ENCODE measurements around the gene LRRC37A2.
"Not testable (repeated sequence)": the region's sequence is repeated elsewhere in the genome, so short reads cannot be mapped to it uniquely, and the experiment has no call there.

Gene LRRC37A2

DNA sequence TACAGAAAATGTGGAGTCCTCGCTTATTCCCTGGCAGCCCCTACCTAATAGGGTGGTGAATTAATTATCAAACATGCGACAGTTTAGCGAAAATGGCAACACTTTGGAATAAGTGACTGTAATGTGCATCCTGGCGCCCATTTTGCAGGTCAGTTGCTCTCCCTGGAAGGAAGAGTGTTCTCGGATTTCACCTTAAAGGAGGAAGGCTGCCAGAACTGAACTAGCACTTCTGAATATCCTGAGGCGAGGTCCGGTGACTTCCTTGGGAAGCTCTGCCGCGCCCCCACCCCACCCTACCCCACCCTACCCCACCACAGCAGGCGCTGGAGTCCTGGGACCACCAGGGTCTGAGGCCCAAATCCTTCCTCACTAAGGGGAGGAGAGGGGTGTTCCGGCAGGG lies at the start of gene LRRC37A2:
TSS of gene LRRC37A2 (plus strand) at position 301 of the 400 bp plus-strand sequence. CDS start 245 bp downstream, outside the sequence.
- not testable (repeated sequence) for DNase-seq

DNA sequence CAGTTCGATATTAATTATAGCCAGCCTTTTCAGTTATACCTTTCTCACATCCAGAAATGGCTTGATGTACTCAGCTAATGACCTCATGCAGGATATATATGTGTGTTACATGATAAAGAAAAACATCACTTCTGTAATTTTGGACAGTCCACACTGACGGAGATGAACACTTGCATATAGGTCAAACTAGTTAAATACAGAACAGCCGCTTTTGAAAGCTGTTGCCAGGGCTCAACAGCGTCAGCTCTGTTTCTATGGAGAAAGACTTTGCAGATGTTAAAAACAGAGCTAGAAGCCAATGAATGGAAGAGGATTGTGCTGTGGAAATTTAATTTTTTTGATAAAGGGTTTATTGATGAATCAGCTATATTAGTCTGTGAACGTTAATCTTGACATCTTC lies 44.6 kb upstream of the LRRC37A2 start:
- DNase-seq, result not testable (repeated sequence)

DNA sequence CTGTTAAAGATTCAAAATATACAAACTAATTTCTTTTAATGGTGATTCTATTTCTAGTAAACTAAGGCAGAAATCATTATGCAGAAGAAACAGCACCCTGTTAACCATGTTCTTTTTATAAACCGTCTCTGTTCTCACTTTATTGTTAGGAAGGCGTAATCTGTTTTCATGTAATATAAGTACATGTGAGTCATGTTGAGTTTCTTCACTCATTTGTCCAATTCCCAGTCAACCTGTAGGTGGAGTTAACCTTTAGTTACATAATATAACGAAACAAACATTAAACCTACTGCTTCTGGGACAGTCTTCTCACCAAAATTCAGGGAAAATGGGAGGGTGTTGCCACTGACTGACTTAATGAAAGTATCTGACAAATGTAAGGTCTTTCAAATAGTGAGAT lies 37.8 kb upstream of the LRRC37A2 start:
- DNase-seq, result not testable (repeated sequence)

DNA sequence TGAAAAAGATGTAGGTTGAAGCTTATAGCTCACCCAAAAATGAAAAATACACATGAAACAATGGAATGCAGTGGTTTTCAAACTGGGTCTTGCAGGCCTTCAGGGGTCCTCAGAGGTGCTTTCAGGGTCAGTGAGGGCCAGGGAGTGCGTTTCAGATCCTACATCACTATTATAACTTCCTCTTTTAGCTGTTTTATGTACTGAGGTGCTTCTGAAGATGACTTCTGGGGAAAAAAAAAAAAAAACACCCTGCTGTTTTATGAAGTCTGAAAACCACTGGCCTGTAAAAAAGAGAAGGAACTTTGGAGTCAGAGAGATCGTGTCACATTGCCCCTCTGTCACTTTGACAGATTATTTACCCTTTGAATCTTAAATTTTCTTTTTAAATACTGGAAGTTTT lies 36.7 kb upstream of the LRRC37A2 start:
- not testable (repeated sequence) for DNase-seq

DNA sequence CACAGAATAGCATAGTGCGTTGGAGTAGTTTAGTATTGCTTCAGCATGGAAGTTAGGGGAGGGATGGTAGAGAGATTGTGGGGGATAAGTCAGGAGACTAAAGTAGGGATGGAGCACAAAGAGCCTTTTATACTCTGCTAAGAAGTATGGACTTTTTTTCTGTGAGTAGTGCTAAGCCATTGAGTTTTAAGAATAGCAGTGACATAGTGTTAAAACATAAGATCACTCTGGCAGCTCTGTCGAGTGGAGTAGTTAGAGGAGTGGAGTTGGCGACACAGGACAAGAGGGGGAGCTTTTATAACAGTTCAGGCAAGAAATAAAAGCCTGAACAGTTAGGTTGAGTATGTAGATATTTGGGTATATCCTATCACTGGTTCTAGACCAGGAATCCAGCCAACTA lies 33.4 kb upstream of the LRRC37A2 start:
- not testable (repeated sequence) for DNase-seq

DNA sequence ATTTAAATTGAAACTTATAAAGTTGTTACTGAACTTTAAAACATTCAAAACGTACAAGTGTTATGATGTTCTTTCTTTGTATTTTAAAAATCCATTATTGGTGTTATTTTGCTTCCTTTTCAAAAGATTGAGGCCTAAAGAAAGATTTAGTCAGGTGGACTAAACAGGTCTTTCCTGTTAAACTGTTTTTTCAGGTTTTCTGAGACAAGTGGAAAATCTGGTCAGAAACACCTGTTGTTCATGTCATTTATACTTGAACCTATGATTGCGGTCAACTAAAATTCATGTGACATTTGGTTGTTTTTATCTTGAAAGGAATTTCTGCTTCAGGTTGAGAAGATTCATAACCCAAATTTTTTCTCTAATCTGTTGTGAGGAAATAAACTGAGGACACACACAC lies 31.0 kb upstream of the LRRC37A2 start:
- DNase-seq, result not testable (repeated sequence)

DNA sequence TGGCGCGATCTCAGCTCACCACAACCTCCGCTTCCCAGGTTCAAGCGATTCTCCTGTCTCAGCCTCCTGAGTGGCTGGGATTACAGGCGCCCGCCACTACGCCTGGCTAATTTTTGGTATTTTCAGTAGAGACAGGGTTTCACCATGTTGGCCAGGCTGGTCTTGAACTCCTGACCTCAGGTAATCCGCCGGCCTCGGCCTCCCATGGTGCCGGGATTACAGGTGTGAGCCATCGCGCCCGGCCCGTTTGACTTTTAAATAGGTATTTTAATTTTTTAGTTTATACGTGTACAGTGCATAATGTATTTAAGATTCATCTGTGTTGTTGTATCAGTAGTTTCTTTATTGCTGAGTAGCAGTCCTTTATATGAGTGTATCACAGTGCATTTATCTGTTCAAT lies 20.2 kb upstream of the LRRC37A2 start:
- DNase-seq, result not testable (repeated sequence)

DNA sequence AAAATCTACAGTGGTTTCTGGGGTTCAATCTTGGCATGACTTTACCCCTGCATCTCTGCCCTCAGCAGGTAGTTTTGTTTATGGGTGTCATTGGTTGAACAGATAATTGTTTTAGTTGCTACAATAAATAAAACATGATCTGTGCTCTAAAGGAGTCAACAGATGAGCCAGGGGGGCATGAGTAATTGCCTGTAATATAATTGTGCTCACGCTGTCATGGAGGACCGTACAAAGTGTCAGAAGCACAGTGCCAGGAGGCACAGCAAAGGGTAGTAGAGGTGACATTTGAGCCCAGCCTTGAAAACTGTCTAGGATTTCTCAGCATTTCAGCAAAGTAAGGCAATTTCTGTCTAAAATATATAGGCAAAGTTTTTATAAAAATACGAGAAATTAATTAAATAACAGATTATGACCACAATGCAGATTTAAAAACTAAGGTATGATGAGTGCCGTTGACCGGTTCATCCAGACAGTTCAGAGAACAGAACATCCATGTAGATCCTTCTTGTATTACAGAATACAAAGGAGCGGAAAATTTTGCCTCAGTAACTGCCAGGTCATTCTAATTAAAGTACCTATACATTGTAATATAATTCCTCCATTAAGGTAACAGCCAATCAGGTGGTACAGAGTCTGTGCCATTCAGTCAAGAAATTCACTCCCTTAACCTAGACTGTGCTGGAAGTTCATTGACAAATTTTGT lies 12.7 kb upstream of the LRRC37A2 start:
- DNase-seq, result not testable (repeated sequence)

DNA sequence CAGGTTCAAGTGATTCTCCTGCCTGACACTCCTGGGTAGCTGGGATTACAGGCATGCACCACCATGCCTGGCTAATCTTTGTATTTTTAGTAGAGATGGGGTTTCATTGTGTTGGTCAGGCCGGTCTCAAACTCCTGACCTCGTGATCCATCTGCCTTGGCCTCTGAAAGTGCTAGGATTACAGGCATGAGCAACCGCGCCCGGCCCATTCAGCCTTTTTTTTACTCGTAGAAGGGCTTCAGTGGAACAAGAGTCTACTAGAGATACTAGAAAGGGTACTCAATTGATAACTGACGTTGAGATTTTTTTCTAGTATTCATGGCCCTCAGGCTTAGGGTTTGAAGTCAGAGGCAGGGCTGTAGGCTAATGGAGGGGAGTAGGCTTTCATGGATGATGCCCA lies 6.4 kb upstream of the LRRC37A2 start:
- not testable (repeated sequence) for DNase-seq

DNA sequence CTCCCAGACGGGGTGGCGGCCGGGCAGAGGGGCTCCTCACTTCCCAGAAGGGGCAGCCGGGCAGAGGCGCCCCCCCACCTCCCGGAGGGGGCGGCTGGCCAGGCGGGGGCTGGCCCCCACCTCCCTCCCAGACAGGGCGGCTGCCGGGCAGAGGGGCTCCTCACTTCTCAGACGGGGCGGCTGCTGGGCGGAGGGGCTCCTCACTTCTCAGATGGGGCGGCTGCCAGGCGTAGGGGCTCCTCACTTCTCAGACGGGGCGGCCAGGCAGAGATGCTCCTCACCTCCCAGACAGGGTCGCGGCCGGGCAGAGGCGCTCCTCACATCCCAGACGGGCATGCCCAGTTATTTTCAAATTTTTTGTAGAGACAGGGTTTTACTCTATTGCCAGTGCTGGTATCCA lies 22.4 kb downstream of the LRRC37A2 start:
- peak; percentile 7 for DNase-seq

DNA sequence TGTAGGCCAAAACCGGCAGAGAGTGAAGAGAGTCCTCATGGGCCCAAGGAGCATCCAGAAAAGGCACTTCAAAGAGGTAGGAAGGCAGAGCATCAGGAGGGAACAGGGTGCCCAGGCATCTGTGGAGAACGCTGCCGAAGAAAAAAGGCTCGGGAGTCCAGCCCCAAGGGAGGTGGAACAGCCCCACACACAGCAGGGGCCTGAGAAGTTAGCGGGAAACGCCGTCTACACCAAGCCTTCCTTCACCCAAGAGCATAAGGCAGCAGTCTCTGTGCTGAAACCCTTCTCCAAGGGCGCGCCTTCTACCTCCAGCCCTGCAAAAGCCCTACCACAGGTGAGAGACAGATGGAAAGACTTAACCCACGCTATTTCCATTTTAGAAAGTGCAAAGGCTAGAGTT lies 36.3 kb downstream of the LRRC37A2 start:
- DNase-seq, result not testable (repeated sequence)

DNA sequence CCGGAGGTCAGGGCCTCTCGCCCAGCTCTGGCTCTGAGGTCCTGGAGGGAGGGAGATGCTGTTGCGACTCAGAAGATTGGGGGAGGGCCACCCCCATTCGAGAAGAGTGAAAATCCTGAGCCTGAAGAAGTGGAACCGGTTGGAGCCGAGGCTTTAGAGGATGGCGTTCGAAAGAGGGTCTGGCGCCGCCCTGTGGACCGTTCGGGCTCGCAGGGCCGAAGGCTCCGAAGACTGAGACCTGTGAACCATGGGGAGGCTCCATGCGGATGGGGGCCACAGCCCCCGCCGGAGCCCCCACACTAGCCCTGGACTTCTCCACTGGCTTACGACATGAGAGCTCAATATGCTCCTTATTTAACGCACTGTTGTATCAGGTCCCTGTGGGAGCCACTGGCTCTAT lies 46.9 kb downstream of the LRRC37A2 start:
- DNase-seq, result not testable (repeated sequence)

DNA sequence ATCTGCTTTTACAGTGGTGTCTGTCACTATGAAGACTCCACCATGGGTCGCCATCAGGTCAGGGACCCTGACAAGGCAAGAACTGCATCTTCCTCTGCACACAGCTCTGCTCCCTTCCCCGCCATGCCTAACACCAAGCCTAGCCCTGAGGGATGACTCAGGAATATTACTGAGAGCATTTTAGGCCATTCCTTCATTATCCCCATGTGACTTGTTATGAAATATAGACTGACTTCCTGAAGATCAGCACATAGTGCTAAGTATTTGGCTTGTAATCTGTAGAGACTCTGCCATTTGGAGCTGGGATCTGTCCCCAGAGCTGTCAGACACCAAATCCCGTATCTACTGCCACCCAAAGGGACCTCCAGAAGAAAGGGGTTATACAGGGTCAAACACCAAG lies 47.8 kb downstream of the LRRC37A2 start:
- DNase-seq, result not testable (repeated sequence)

DNA sequence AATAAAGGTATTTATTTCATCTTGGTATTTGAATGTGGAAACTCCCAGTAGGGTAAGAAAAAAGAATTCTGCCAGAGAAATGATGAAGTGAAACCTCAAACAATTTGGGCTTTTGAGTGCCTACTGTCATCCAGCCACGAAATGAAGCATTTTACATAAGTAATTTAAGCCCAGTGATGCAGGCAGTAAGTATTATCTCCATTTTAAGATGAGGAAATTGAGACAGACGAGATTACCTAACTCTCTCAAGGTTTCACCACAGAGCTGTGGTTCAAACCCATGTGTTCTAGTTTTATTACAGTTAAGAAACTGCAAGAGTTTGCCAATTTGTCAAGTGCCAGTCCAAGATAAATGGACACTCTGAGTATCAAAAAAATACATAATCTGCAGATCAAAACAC lies 54.0 kb downstream of the LRRC37A2 start:
- DNase-seq, result not testable (repeated sequence)

DNA sequence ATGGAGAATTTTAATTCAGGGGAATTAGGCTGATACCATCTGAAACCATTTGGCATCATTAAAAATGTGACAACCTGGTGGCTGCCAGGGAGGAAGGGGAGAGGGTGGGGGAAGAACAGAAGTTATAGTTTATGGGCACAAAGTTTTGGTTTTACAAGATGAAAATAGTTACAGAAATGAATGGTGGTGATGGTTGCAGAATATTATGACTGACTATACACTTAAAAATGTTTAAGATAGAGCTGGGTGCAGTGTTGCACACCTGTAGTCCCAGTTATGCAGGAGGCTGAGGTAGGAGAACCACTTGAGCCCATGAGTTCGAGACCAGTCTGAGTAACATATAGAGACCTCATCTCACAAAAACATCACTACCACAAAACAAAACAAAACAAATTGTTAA lies 54.7 kb downstream of the LRRC37A2 start:
- DNase-seq, result not testable (repeated sequence)

DNA sequence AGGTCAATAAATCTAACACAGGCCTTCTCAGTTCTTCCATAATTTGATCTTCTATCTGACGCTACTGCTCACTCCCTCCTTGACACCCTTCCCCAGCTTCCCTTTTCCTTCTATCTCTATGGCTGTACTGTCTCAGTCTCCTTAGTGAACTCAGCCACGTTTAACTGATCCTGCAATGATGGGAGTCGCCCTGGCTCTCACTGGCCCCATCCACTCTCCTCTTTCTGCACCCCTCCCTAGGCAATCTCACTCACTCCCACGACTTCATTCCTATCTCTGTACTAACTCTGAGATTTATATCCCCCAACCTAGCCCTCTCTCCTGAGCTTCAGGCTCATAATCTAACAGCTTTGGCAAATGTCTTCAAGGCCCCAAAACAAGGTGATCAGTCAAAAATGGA lies 59.5 kb downstream of the LRRC37A2 start:
- not testable (repeated sequence) for DNase-seq

DNA sequence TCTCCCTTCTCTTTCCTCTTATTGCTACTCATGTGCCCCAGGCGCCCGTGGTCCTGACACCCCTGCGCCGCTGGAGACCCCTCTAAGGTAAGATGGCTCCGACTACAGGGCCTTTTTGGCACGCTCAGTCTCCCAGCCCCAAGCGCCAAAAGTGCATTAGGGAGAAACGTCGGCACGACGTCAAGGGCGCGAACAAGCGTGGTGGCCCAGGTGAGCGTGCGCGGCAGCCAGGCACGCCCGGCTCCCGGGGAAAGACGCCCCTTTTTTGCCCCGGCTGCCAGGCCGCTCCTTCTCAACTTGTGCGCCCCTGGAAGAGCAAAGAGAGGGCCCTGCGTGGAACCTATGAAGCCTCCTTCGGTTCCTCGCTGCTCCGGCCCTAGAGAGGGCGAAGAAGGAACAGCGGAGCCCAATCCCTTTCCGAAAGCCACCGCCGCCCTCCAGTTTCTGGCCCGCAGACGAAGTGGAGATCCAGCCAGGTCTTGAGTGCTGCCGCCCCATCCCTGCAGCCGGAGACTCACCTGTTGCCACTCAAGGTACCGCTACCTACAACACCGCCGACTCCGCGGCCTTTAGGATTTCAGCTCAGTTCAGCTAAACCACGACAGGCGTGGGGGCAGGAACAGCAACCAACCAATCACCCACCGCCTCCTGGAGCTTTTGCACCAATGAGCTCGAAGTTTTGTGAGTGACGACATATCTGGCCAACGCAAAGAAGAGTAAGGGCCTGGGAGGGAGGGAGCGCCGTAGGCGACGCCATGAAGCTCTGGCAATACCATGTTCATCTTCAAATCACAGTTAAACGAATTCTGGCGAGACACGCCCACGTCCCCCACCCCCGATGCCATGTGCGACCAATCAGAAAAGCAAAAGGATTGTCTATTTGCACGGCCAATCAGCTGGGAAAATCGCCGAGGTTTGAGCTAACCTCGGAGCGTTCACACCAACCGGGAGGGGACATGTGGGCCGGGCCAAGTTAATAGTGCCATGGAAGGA lies 67.1 kb downstream of the LRRC37A2 start, which contains the start of gene ARL17A:
TSS of gene ARL17A (minus strand) at position 609 of the 993 bp plus-strand sequence. CDS start 3,369 bp downstream, outside the sequence.
- DNase-seq, result peak; percentile 72

DNA sequence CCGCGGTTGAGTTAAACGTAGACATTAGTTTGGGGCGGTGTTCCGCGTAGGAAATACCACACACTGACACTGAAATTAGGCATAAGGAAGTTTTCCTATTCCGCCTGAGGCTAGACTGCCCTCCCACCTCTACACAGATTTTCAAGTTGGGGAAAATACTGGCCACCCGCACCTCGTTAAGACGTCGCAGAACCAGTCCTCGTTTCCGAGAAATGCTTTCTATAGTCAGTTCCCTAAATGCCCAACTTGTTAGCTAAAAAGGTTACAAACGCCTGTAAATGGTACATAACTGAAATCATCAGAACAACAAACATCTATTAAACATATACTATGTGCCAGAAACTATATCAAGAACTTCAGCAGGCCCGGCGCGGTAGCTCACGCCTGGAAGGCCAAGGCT lies 67.8 kb downstream of the LRRC37A2 start:
- DNase-seq, result not testable (repeated sequence)

DNA sequence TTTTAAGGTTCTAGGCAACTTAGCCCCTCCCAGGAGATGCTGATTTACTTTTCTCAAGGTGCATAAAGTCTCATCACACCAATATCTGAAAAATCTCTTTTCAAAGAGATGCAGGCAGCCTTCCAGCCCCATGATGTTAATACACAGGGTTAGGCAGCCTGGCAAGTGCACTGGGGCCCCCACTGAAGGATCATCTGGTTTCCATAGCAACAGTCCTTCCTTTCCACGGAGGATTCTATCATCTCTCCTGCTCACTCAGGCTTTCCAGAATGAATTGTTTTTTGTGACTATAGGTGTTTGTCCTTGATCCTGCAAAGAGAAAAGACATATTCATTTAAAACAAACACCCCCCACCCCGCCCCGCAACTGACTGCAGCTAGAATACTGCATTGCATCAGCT lies 73.2 kb downstream of the LRRC37A2 start:
- not testable (repeated sequence) for DNase-seq

DNA sequence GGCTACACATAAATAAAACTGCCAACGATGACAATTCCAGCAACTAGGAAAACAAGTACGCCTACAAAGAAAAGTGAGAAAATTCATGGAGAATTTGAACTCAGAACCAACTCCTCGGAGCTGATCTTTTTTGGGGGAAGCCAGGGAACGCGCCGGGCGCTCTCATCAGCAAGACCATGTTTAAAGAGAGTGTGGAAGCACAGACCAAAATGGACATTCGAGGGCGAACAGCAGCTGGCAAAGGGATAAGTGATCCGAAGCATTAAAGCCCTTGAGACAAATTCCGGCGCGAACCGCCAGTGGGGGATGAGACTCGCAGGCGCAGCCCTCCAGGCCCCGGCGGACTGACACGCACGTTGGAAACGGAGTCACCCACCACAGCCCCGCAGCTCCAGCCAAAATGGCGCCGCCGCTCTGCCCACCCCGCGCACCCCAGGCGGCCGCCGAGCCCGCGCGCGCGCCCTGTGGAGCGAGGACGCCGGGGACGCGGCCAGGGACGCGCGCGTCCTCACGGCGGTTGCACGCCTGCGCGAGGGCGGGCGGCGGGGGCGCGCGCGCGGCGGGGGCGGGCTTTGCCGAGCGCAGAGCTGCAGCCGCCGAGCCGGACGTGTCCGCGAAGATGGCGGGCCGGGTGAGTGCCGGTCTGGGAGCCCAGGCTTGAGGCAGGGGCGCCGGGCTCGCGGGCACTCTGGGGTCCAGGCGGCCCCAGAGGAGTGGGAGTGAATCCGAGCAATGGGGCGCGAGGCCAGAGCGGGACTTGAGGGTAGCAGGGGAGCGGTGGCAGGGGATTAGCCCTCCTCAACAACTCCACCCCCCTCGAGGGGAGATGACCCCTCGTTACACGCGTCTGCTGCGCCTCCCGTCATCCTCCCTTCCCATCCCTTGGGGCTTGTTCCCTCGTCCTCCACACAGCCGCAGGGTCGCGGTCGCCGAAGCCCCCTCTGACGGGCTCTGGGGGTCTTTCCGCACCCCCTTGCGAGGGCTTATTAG lies 78.2 kb downstream of the LRRC37A2 start, which contains the start of gene NSF:
TSS of gene NSF (plus strand) at position 513 of the 990 bp plus-strand sequence. CDS start at position 620, 107 bp downstream.
- DNase-seq, result not testable (repeated sequence)

DNA sequence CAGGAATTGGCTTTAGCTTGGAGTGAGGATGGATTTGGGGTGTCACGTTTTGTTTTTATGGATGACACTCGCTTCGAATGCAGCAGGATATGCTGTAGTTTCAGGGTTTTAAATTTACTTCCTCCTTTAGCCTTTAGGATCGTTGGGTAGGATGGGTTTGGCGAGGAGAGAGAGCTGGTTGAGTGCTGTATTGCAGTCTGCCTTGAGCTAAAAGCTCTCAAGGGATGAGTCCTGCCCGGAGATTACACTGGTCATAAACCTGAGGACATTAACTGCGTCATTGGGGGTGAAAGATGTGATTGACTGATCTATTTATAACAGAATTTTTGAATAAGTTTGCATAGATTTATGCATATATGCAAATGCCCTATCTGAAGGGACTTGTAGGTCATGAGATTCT lies 79.1 kb downstream of the LRRC37A2 start:
- DNase-seq, result not testable (repeated sequence)

DNA sequence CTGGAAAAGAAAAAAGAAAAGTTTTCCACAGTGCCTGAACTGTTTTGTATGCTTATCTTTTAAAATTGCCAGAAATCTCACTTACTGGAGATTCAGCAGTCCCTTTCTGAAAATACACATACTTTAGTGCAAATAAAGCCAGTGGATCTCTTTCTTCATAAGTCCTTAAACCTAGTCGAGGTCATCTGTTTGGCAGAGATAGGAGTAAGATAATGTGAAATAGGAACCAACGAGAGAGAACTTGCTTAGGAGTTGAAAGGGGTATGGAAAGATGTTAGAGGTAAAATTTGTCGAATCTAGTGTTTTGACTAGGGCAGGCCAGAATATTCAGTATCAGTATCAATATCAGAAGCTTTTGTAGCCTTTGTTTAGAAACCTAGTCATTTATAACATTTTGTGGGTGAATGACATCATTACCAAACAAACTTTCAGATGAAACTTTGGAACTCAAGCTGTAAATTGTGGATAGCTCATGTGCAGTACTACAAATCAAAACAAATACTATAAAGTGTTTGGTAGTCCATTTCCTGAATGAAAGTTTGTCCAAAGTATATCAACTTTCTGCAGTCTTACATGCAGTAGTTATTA lies 86.2 kb downstream of the LRRC37A2 start:
- not testable (repeated sequence) for DNase-seq
